GM21619 (cell line): Measurements from ENCODE around the gene TGFBR2.
"Not testable (repeated sequence)": the region's sequence is repeated elsewhere in the genome, so short reads cannot be mapped to it uniquely, and the experiment has no call there.

ENCODE experiments used
- ATAC-seq: cut with Tn5 transposase; IDR thresholded peaks from one replicate; pipeline ENCODE4 v1.9.1; 2021; ENCODE audit not compliant: unreplicated experiment

Gene TGFBR2

DNA sequence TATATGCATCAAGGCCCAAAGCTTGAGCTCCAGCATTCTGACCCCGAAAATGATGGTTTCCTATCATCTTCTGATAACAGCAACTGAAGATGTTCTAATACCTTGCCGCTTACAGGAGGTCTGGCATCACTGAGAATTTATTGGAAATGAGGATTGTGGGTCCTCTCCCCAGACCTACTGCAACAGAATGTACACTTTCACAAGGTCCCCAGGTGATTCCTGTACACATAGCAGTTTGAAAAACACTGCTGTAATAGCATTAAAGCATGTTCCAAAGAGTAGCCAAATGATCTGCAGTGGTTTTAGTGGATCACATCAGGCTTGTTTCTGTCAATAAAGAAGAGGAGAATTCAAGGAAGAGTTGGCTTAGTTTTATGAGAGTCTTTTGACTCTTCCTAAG is 11.3 kb downstream of the TGFBR2 start:
- ATAC-seq: no peak

DNA sequence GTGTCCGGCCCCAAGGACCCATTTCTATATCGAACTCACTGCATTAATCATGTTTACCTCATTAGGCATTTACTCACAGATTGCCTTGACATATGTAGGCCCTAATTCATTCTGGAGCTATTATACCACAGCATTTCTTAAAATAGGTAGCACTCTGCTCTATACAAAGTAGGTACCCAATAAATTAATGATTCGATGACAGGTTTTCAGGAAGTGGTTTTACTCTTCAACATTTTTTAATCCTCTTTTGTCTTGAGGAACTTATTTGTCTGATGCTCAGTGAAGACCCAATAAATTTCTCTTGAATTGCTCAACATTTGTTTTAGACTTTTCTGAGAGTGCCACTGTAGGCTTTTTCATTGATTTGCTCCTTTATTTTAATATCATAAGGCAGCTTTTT is 12.1 kb downstream of the TGFBR2 start:
- no peak for ATAC-seq

DNA sequence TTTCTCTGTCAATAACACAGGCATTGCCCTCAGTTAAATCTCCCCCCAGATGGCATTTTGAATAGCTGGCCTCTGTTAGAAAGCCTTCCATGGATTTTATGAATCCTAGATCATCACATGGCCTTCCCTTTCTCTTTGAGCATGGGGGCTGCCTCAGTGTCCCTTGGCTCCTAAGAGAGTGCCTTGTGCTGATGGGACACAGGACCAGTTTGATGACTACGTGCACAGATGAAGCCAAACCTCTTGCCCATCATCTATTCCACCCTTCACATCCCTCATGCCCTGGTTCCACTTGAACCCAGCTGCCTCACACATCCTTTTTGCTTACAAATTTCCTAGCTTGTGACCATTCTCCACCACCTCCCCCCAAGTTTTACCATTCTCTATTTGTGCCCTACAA is 12.9 kb downstream of the TGFBR2 start:
- ATAC-seq: no peak

DNA sequence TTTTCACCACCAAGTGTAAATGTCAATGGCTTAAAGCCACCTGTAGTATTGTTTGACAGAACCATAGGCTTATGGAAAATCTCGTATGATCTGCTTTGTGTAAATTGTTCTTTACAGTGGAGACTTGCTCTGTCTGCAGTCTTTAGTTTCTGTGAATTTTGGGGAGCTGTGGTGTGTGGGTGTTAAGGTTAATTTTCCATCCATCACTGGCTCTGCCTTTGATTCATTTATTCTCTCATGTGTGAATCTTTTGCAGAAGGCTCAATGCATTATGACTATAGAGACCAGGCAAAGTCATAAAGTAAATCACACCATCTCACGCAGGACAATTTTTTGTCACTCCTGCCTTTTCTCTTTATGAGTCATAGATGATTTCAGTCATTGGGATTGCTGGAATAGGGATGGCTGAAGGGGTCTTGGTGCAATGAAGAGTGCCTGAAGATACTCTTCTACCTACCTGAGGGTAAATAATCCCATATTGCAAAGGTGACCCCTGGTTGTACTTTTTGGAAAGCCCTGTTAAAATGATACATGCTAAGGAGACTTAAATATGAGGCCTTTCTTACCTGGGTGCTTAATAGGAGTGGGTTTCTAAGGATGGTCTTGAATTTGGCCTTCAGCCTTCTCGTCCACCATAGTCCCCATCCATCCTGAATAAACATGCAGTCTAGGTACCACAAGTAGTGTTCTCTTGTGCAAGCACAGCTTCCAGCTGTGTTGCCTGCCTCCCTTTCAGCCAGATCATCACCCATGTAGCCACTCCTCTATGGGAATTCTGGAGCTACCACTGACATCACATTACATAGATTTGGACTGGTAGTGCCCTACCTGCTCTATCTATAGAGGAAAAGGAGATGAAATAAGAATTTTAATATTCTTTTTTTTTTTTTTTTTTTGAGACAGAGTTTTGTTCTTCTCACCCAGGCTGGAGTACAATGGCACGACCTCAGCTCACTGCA is 14.3 kb downstream of the TGFBR2 start:
- ATAC-seq: no peak

DNA sequence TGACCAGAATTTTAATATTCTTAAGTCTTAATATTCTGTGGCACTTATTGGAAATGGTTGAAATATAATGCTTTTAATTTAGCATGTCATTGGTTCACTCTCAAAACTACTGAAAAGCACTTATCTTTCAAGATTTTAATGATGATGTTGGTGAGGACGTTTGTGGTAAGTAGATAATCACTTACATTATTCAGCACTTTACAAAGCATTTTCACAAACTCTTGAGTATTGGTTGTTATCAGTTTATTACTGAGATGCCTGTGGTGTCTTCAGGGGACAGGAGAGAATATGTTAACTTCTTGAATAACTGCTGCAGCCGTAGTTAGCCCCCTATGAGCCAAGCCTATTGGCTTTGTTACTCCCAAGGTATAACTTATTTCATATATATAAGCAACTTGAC is 15.2 kb downstream of the TGFBR2 start:
- ATAC-seq: no peak

DNA sequence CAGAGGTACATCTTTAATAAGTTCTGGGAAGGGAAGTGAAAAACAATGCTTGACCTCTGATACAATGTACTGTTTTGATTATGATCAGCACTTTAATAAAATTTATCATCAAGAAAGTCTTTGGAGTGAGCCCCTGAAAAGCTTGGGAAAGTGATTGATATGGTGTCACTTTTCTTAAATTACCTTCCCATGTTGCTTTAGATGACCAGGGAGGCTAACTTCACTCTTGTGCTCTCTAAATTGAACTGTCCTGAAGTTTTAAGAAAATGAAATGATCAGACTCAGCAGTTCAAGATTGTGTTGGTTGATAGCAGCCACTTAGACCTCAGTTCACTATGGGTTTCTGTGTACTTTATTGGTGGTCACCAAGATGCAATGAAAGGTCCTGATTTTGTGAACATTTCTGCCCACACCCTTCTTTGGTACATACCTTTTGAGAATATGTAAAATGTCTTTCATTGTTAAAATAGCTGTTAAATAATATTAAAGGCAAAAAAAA is 15.7 kb downstream of the TGFBR2 start:
- ATAC-seq: no peak

DNA sequence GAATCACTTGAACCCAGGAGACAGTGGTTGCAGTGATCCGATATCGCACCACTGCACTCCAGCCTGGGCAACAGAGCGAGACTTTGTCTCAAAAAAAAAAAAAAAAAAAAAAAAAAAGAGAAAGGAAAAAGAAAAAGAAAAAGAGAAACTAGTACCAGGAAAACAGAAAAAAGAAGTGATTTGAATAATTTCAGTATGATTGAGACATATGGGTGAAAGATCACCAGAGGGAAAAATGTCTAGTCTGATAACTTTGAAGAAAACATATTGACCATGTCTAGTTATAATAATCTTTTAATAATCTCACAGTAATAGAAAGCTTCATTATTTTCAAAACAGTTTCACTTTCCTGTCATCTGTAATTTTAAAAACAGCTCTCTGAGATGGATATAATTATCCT is 16.4 kb downstream of the TGFBR2 start:
- ATAC-seq: no peak

DNA sequence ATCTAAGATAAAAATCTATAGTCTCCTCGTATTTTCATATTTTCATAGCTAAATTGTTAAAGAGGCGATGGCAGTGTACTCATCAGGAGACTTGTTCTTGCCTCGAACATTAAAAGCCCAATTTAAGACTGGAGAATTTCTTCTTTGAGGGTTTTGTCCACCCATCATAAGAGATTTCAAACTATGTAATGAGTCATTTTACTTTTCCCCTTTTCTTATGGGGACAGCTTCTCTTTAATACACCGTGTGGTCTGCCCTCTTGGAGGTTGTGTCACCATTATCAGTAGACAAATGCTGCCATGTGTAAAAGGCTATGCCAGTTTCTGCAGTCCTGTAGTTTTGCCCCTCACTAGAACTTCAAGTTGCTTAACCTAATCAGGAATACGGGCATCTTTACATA is 16.9 kb downstream of the TGFBR2 start:
- no peak for ATAC-seq

DNA sequence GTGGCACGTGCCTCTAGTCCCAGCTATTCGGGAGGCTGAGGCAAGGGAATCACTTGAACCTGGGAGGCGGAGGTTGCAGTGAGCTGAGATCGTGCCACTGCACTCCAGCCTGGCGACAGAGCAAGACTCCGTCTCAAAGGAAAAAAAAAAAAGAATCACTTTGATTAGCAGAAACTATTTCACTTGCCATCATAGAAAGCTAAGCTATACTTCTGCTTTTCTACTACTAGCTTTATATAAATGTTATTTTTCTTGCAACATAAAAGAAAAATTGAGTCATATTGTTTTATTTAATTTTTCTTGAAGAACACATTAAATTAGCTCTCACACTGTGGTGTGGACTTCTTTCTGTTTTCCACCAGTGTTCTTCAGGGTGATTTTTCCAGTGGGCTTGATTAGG is 18.1 kb downstream of the TGFBR2 start:
- ATAC-seq: not testable (repeated sequence)

DNA sequence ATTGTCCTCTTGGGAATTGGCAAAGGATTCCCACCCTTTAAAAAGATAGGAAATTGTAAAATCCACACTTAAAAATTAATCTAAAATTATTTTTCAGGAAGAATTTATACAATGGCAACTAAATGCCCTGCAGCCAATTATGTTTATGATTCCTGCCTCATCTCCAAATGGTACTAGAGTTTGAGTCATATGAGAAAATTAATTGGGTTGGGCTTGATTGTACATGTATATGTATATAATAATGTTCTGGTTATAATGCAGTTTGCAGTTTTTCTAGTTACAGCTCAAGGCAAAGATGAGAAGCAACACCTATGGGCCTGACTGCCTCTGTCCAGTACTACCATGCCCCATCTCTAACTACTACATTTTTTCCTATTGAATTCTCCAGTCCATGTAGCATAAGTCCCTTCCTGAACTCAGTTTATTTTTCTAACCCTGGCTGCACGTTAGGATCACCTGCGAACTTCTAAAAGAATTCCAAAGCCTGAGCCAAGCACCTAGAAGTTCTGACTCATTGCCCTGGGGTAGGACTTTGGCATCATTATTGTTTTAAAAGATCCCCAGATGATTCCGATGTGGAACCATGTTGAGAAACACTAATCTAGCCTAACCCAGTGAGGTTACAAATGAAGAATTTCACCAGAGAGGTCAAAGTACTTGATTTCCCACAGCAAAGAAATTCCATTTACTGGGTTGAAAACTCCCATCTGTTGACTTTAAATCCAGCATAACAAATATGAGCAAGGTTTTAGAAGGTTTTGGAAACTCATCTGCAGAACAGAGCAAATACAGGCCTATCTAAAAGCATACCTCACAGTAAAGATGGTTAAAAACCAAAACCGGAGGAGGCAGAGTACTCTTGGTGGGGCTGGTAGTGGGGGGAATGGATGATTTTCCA is 19.4 kb downstream of the TGFBR2 start:
- no peak for ATAC-seq

DNA sequence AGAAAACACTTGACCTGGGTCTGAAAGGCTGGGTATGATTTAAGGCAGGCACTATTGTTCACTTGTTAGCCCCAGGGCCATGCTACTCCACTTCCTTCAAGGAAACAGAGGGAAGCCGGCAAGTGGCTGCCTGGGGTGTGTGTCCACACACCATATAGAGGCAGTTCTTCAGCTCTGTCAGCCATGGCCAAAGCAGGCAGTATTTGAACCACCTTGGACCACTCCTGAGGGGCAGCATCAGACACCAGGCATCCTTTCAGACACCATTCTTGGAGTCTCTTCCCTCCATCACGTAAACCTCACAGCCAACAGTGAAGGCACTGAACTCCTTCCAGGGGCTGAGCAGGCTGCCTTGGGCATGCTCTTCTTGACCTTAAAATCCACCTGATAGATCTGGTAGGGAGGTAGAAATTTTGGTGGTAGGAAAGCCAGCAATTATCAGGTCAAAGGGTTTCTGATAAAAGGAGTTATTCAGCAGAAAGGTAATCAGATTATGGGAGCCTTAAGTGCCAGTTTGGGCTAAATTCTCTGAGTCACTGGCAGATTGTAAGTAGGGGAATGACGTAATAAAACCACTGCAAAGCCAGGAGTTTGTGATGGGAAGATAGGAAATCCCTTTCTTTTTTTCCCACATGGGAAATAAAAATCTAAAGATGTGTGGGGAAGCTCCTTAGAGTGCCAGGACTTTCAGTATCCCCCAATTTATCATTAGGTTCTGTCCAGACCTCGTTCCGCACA is 20.2 kb downstream of the TGFBR2 start:
- ATAC-seq: no peak

DNA sequence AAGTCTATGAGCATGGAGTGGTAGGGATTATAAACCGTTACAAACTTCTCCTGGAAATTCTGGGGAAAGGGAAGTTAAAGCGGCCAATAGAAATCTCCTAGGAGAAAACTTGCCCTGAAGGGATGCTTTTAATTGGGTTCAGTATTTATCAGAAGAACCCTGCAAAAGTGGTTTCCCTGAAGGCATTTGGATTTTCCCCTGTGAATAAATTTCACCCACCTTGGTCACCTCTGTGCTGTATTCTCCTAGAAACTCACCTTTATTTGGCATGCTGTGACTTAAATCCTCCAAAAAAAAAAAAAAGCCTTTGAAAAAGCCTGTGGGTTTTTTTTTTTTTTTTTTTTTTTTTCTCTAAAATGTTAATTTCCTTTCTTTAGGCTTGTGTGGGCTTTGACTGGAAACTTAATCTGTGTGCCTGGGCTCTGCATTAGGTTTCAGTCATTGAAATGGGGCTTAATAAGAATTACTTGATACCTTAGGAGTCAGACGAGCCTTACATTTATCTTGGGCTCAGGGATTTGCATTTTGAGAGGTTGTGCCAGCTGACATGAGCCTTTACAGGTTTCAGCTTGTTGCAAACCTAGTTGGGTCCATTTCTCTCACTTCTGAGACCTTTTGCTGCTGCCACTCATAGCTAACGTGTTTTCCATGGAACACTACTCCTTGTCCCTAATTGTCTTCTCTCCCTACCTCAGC is 22.0 kb downstream of the TGFBR2 start:
- no peak for ATAC-seq

DNA sequence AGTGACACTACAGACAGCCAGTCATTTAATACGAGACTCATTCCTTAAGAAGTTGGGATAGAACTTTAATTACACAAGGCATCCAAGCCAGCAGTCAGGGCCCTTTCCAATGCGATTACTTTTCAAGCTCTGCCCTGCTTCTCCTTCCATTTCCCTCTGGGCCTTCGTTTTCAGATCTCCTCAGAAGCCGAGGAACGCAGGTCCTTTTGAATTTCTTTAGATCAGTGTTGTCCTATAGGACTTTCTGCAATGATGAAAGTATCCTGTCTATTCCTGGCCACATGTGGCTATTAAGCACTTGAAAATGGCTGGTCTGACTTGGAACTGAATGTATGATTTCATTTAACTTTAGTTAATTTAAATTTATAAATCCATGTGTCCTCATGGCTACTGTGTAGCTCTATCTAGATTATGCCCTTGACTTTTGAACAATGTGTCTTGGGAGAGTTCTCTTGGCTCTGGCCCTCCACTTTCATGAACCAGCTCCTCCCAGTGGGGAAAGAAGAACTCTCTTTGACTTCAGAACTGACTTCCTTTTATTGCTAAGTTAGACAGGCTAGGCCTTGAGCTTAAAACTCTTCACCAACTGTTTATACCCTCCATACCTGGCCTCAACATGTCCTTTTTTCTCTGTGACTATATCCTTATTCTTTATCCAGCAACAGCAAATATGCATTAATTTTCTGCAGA is 22.6 kb downstream of the TGFBR2 start:
- ATAC-seq: no peak

DNA sequence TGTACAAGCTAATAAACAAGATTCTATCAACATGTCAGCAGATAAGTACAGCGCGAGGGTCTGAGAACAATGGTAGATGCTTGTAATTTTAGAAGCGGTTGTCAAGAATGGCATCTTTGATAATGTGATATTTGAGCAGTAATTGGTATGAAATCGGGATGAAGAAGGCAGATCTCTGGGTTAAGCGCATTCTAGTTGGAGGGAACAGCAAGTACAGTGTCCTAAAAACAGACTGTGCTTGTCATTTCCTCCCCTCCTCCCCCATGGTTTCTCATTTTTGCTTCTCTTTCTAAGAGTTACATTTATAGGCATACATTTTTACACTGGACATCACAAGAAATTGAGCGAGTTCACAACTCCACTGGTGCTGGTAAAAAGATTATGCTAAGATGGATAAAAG is 23.3 kb downstream of the TGFBR2 start:
- ATAC-seq: no peak

DNA sequence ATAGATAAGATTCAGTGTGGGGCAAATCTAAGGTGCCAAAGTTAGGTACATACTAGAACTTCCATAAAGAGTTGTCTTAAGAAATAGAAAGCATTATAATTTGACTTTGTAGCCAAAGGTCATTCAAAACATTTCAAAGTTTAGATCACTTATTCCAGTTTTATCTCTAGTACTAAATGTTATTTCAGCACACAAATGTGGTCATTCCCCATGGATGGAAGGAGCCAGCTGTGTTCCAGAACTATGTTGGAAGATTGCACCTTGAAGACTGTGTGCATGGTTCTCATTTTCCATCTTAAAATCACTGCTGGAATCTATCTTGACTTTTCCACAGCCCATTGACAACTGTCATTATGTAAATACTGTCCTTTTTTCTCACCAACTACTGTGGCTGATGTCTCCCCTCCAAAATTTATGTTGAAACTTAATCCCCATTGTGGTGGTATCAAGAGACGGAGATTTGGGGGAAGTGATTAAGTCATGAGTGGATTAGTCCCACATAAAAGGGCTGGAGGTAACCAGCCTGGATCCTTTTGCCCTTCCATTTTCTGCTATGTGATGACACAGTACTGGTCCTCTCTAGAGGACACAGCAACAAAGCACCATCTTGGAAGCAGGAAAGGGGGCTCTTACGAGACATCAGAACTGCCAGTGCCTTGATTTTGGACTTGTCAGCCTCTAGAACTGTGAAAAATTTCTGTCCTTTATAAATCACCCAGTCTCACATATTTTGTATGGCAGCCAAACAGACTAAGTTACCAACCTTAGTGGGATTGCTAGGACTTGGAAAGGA is 24.0 kb downstream of the TGFBR2 start:
- no peak for ATAC-seq

DNA sequence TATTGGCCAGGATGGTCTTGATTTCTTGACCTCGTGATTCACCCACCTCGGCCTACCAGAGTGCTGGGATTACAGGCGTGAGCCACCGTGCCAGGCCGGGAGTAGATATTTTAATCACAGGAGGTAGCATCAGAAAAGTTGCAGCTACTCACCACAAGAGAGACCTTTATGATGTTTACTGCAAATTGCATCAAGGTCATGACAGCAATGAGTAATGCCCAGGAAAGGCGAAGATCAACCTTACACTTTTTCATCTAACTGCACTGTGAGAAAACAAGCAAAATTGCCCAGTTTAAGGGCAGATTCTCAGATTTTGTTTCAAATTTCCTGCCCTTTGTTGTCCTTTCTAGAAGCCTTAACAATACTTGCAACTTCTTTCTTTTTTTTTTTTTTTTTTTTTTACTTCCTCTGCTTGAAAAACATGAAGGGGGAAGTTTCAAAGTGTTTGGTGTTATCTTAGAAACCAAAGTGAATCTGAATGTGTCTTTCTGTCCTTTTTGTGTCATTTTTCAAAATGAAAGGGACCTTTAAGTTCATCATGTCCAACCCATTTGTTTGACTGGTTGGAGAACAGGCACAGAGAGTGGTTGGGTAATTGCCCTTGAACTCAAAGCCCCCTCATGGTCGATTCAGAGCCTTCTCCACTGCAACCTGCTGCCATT is 25.0 kb downstream of the TGFBR2 start:
- no peak for ATAC-seq

DNA sequence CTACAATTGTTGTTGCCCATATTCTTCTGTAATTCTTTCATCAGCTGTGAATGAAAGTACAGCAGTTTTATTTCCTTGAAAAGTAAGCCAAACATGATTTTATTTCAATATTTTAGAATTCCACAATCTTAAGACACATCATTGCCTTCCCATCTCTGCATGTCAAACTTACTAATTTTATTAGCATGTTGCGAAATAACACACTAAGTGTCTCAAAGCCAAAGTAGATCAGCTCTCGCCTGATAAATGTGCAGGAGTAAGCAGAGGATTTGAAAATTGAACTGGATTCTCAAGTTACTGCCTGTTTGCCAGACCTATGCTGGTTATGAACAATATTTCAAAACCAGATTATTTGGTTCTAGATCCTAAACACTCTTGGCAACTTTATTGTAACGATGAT is 25.7 kb downstream of the TGFBR2 start:
- ATAC-seq: no peak

DNA sequence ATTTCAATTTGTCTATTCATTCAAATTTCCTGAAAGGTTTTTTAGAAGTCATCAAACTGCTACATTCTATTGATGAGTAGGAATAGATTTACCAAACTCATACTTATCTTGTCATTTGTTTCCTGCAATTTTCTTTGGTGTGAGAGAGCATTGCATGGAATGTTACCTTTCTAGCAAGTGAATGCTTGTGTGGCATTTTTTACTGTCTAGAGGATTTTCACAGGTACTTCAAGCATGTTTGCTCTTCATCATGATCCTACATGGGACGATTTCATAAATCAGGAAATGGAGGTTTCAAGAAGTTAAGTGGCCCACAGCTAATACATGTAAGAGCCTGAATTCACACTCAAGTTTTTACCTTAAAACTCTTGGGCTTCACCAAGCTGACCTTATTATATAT is 26.1 kb downstream of the TGFBR2 start:
- ATAC-seq: no peak

DNA sequence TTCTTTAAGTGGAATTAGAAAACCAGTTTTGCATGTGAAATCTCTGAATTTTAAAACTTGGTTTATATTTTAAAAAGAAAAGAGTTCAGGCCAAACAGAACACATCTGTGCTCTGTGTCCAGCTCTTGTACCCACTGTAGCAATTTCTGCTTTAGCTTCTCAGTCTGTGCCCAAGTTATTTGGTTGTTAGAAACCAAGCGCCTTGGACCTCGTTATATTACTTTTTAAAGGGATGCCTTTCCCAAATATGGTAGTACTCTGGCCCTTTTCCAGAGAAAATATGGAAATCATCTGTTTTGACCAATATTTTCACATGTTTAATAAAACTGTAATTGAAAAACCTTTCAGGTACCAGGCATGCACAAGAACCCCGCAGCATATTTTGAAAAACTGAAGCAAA is 27.3 kb downstream of the TGFBR2 start:
- ATAC-seq: no peak
